Thyroid gland (tissue), 4 donors: Measurements from ENCODE around the gene MPL.

ENCODE experiments used
- CTCF ChIP-seq, 6 experiments: fragments of 200-600 bp in 3 of 6; fragments of 450-650 bp in 3 of 6; sonication (generic) in 3 of 6; IDR thresholded peaks; one replicate each; pipeline ENCODE4 v1.5.1; 2016 to 2019; ENCODE audit warnings: antibody characterized with exemption in 6 of 6, mild to moderate bottlenecking in 2 of 6, inconsistent platforms in 1 of 6, moderate library complexity in 1 of 6
- POLR2A ChIP-seq, 2 donors: fragments of 450-650 bp; IDR thresholded peaks; one replicate each; pipeline ENCODE4 v1.6.1; 2017; ENCODE audit warnings: antibody characterized with exemption in 2 of 2, mild to moderate bottlenecking in 2 of 2, moderate library complexity in 1 of 2

GRCh38 chr1:43386676-43387075 is 49.1 kb downstream of the MPL start:
- no peak for TF ChIP-seq POLR2A (IDR thresholded peaks at IDR 0.05)
- no peak for TF ChIP-seq CTCF (IDR thresholded peaks at IDR 0.05)
